Measurements from ENCODE around the gene GALP.
A peak's percentile ranks its signal among the peaks of the same experiment; 100 is the strongest.
"Not testable (repeated sequence)": the region's sequence is repeated elsewhere in the genome, so short reads cannot be mapped to it uniquely, and the experiment has no call there.

DNA sequence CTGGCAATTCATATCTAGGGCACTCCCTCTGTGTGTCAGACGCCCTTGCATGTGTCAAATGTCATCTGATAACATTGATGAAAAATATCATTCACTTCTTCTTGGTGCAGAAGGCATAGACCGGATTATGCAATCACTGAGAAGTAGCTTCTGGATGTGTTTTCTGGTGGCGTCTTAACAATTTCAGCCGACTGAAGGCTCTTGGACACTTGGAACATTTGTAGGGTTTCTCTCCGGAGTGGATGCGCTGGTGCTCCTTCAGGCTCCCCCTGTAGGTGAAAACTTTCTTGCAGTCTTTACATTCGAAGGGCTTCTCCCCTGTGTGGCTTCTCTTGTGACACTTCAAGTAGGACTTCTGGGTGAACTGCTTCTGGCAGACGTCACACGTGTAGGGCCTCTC is 45.6 kb downstream of the GALP start:
- TF ChIP-seq, protein P1, sequence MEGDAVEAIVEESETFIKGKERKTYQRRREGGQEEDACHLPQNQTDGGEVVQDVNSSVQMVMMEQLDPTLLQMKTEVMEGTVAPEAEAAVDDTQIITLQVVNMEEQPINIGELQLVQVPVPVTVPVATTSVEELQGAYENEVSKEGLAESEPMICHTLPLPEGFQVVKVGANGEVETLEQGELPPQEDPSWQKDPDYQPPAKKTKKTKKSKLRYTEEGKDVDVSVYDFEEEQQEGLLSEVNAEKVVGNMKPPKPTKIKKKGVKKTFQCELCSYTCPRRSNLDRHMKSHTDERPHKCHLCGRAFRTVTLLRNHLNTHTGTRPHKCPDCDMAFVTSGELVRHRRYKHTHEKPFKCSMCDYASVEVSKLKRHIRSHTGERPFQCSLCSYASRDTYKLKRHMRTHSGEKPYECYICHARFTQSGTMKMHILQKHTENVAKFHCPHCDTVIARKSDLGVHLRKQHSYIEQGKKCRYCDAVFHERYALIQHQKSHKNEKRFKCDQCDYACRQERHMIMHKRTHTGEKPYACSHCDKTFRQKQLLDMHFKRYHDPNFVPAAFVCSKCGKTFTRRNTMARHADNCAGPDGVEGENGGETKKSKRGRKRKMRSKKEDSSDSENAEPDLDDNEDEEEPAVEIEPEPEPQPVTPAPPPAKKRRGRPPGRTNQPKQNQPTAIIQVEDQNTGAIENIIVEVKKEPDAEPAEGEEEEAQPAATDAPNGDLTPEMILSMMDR (IDR thresholded peaks at IDR 0.05; ENCODE audit: low read depth, low read length, poor library complexity, severe bottlenecking) = peak; percentile 41
- TF ChIP-seq EZH2phosphoT487 (IDR thresholded peaks at IDR 0.05; ENCODE audit: borderline replicate concordance, low read length) = not testable (repeated sequence)
